HUES6 (cell line): ENCODE measurements around the gene HOXB9.

Source experiments
- H3K27ac ChIP-seq: 2 replicates; pipeline ENCODE4 v1.7.0; 2013; ENCODE audit warnings: low read depth, mild to moderate bottlenecking, low read length, inconsistent platforms
- H3K27me3 ChIP-seq: 2 replicates; pipeline ENCODE4 v1.6.1; 2013; ENCODE audit warnings: low read length; ENCODE audit not compliant: control insufficient read depth, insufficient read depth
- H3K36me3 ChIP-seq: 2 replicates; pipeline ENCODE4 v1.6.1; 2013; ENCODE audit warnings: low read length; ENCODE audit not compliant: control insufficient read depth, insufficient read depth
- H3K4me1 ChIP-seq: 2 replicates; pipeline ENCODE4 v1.6.1; 2013; ENCODE audit warnings: low read length; ENCODE audit not compliant: control insufficient read depth, insufficient read depth
- H3K4me3 ChIP-seq: 2 replicates; pipeline ENCODE4 v1.5.1; 2013; ENCODE audit warnings: low read depth, low read length
- H3K9ac ChIP-seq: one replicate; pipeline ENCODE4 v1.6.1; 2013; ENCODE audit warnings: mild to moderate bottlenecking, low read length
- H3K9me3 ChIP-seq: 2 replicates; pipeline ENCODE4 v1.6.1; 2013; ENCODE audit warnings: low read depth, low read length; ENCODE audit not compliant: control insufficient read depth, insufficient read depth

HOXB9 gene

DNA sequence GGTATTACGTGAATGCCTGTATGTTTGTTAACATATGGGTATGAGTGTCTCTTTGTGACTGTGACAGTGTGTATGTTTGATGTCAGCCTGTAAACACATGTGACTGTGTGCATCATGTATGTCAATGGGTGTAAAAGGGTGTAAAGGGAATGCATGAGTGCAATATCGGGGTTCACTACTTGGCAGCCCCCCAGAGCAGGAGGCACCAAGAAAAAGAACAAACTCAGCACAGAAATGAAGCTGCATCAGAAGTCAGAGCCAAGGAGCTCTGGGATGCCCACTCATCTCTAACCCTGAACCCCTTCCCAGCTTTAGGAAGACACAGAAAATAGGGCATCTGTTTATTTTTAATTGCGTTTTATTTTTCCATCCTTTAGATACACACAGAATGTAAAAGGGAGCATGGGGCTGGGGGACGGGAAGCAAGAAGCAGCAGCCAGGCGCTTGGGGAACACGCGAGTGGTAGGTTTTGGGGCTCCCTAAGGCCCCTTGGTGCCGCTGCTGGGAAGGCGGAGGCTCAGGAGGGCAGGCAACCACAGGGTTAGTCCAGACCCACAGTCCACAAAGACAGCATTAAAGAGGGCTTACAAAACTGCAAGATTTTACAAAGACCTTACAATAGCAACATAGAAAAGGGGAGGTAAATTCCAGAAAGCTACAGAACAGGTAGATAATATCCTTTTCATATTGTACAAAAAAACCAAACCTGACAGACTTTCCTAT lies 19.1 kb downstream of the HOXB9 start:
- Histone ChIP-seq H3K36me3 (no peaks in the 10 kb centered on the region), H3K4me1 (peaks cover 10% of the 10 kb centered on the region), H3K27ac (no peak overlapping the region), H3K9ac (peak overlapping the region; percentile 87), H3K4me3 (peak overlapping the region; percentile 15; the same call in 1 of the 2 replicates), H3K9me3 (no peaks in the 10 kb centered on the region), H3K27me3 (peaks cover 100% of the 10 kb centered on the region)

DNA sequence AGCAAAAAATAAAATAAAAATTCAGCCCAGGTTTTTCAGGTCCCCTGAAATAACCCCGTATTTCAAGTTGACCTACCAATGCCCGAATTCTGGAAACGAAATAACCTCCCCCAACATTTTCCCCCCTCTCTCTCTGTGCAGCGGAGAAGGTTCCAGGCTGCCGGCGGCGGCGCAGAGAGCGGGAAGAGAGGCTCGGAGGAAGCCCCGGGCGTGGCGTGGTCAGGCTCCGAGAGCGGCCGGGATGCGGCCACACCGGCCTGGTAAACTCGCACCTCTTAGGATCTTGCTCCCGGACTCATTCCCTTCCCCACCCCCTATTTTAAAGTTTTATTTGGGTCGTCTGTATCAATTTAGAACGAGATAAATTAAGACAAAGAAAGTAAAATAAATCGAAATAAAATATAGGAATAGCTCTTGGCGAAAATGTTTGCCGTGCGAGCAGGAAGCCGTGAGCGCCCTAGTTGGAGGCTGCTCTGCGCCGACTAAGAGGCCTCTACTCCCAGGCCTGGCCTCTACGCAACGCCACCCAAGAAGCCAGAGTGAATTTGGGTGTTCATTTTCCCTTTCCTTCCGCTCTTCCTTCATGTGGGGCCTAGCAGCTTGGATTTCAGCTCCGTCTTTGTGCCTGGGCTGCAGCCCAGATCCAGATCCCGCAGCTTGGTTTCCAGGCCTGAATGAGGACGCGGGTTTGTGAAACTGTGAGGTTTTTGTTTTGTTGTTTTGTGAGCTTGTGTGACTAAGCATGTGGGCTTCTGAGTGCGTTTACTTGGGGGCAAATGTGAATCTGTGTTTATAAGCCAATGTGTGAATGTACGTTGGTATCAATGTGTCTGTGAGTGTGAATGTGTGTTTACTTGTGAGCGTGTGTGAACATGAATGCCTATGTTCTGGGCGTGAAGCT lies 19.9 kb downstream of the HOXB9 start:
- H3K4me3 ChIP-seq, result no peak overlapping the region; the same call in 1 of the 2 replicates
- no peak overlapping the region for H3K27ac ChIP-seq
- H3K4me1 ChIP-seq, result peaks cover 13% of the 10 kb centered on the region
- no peaks in the 10 kb centered on the region for H3K36me3 ChIP-seq
- peak overlapping the region; percentile 87 for H3K9ac ChIP-seq
- peaks cover 100% of the 10 kb centered on the region for H3K27me3 ChIP-seq
- no peaks in the 10 kb centered on the region for H3K9me3 ChIP-seq

DNA sequence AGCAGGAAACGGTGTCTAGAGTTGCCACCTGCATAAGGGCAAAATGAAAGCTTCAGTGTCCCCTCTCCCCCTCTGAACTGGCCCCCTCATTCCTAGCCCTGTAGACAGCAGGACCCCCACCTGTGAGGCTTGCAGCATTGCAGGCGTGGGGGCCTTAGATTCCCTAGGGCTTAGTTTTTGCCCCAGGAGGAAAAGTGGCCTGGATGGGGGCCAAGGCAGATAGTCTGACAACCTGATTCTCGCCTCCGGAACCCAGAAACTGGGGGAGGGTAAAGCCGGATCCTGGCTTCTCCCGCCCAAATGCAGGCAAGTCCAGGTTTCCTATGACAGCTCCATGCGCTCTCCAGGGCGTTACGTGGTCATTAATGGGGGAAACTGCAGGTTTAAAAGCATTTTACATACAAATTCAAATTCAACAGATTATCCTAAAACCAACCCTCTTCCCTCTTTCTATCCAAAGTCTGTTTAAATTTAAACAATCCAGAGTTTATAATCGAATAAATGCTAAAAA lies 20.7 kb downstream of the HOXB9 start:
- H3K9ac ChIP-seq, result peak overlapping the region; percentile 87
- H3K27me3 ChIP-seq, result peaks cover 100% of the 10 kb centered on the region
- peak overlapping the region; percentile 48; the same call in 1 of the 2 replicates for H3K4me3 ChIP-seq
- H3K27ac ChIP-seq, result no peak overlapping the region
- no peaks in the 10 kb centered on the region for H3K9me3 ChIP-seq
- H3K4me1 ChIP-seq, result peaks cover 16% of the 10 kb centered on the region
- H3K36me3 ChIP-seq, result no peaks in the 10 kb centered on the region

GRCh38 chr17:48604770-48605329 lies 21.3 kb downstream of the HOXB9 start, which contains the start of gene HOXB6:
Gene HOXB6, minus strand, starts transcription at chr17:48604986. Its CDS starts 6,836 bp downstream, at chr17:48598150.
- Histone ChIP-seq H3K9ac (peak within 1 kb of the TSS; percentile 87), H3K27me3 (peaks cover 100% of the 10 kb centered on the region)

GRCh38 chr17:48603959-48604769 lies 22.0 kb downstream of the HOXB9 start:
- Histone ChIP-seq H3K36me3 (no peaks in the 10 kb centered on the region), H3K27me3 (peaks cover 100% of the 10 kb centered on the region), H3K9ac (peak overlapping the region; percentile 87), H3K4me3 (peak overlapping the region; percentile 48; the same call in 1 of the 2 replicates), H3K27ac (no peak overlapping the region; the same call in 1 of the 2 replicates), H3K9me3 (no peaks in the 10 kb centered on the region), H3K4me1 (peaks cover 12% of the 10 kb centered on the region; the same call in 1 of the 2 replicates)

More at GRCh38 chr17:48604770-48605329, 21.3 kb downstream of the HOXB9 start, which contains the start of gene HOXB6:
- no peaks in the 10 kb centered on the region for H3K36me3 ChIP-seq
- H3K27ac ChIP-seq, result no peak within 1 kb of the TSS; the same call in 1 of the 2 replicates
- peak within 1 kb of the TSS; percentile 48; the same call in 1 of the 2 replicates for H3K4me3 ChIP-seq
- H3K9me3 ChIP-seq, result no peaks in the 10 kb centered on the region
- H3K4me1 ChIP-seq, result peaks cover 16% of the 10 kb centered on the region

- Histone ChIP-seq H3K27me3 (peaks cover 100% of the 10 kb centered on the region), H3K27ac (peak overlapping the region; percentile 13; the same call in 1 of the 2 replicates)
Observed at GRCh38 chr17:48601539-48602425, 24.4 kb downstream of the HOXB9 start.

GRCh38 chr17:48601207-48601538 lies 25.0 kb downstream of the HOXB9 start:
- Histone ChIP-seq H3K9ac (peak overlapping the region; percentile 87), H3K4me3 (peak overlapping the region; percentile 40; the same call in 1 of the 2 replicates), H3K27ac (no peak overlapping the region; the same call in 1 of the 2 replicates), H3K4me1 (peaks cover 34% of the 10 kb centered on the region), H3K36me3 (no peaks in the 10 kb centered on the region), H3K27me3 (peaks cover 100% of the 10 kb centered on the region), H3K9me3 (no peaks in the 10 kb centered on the region)

More at GRCh38 chr17:48601539-48602425, 24.4 kb downstream of the HOXB9 start:
- peak overlapping the region; percentile 87 for H3K9ac ChIP-seq
- no peaks in the 10 kb centered on the region for H3K36me3 ChIP-seq
- peak overlapping the region; percentile 48; the same call in 1 of the 2 replicates for H3K4me3 ChIP-seq
- no peaks in the 10 kb centered on the region for H3K9me3 ChIP-seq
- peaks cover 27% of the 10 kb centered on the region for H3K4me1 ChIP-seq

DNA sequence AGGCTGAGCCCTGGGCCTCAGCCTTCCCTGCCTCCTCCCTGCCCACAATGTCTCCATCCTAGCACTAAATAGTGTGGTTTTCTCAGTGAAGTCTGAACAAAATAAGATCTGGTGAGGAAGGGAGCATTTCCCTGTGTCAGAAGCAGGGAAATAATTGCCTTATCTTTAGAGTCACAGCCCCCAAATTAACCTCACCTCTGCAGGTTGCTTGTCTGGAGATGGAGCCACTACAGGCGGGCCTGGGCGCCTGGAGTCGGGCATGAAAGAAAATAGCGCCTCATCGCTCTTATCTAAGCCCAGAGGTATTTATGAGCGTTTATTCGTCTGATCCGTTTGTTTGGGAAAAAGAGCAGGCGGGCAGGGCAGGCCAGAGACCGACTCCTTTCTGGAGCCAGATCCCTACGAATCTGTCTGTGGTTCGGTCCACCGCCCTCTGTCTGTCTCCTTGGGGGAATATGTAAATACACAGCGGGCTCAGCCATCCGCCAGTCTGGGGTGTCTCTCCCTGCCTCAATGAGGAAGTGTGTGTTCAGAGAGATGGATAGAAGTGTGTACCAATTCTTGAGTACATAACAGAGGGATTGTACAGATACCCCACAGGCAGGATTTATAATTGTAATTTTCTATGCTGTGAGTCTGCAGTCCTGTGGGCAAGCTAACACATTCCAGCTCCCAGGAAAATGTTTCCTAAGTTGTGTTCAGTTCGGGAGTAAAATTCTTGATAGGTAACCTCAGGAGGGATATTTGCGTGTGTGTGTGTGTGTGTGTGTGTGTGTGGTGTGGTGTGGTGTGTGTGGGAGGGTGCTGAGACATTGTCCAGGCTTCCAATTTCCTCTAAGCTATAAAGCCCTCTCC lies 25.7 kb downstream of the HOXB9 start:
- H3K4me1 ChIP-seq, result peaks cover 38% of the 10 kb centered on the region
- no peak overlapping the region; the same call in 1 of the 2 replicates for H3K27ac ChIP-seq
- no peaks in the 10 kb centered on the region for H3K9me3 ChIP-seq
- peak overlapping the region; percentile 87 for H3K9ac ChIP-seq
- H3K27me3 ChIP-seq, result peaks cover 100% of the 10 kb centered on the region
- peak overlapping the region; percentile 57; the same call in 1 of the 2 replicates for H3K4me3 ChIP-seq
- H3K36me3 ChIP-seq, result no peaks in the 10 kb centered on the region; the same call in 1 of the 2 replicates

DNA sequence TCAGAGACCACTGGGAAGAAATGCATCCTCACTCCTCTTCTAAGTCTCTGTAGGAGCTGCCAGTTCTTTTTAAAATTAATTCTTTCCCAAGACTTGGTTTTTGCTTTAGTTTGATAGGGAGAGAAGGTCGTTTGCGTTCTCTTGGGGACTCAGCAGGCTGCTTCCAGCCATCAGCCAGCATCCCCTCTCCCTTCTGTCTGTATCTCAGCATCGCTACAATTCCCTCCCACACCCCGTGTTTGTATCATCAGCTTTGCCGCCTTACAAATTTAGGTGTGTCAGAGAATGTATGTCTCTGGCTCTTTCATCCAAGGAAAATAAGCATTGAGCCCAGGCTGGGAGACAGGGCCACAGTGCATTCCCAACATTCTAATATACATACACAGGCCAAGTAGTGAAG lies 26.8 kb downstream of the HOXB9 start:
- no peaks in the 10 kb centered on the region for H3K9me3 ChIP-seq
- H3K27ac ChIP-seq, result no peak overlapping the region; the same call in 1 of the 2 replicates
- peaks cover 100% of the 10 kb centered on the region for H3K27me3 ChIP-seq
- peak overlapping the region; percentile 87 for H3K9ac ChIP-seq
- H3K4me3 ChIP-seq, result peak overlapping the region; percentile 57; the same call in 1 of the 2 replicates
- H3K4me1 ChIP-seq, result peaks cover 46% of the 10 kb centered on the region
- H3K36me3 ChIP-seq, result no peaks in the 10 kb centered on the region; the same call in 1 of the 2 replicates
